GM12865 (cell line): ENCODE results near the gene CNTNAP2.

Experiments used
- DNase-seq: peaks from one replicate; pipeline ENCODE4 v3.0.0; 2010; ENCODE audit warnings: low read depth
- H3K4me3 ChIP-seq: 2 replicates; pipeline ENCODE4 v1.5.1; 2011; ENCODE audit warnings: mild to moderate bottlenecking, low read depth, low read length, control low read depth
- TF ChIP-seq, protein P1 (sequence below): IDR thresholded peaks from 2 replicates; pipeline ENCODE4 v1.5.1; 2011; ENCODE audit warnings: low read length, control low read depth, low read depth, inconsistent platforms; ENCODE audit not compliant: insufficient read depth; ENCODE audit errors: missing control alignments

CNTNAP2 gene

DNA sequence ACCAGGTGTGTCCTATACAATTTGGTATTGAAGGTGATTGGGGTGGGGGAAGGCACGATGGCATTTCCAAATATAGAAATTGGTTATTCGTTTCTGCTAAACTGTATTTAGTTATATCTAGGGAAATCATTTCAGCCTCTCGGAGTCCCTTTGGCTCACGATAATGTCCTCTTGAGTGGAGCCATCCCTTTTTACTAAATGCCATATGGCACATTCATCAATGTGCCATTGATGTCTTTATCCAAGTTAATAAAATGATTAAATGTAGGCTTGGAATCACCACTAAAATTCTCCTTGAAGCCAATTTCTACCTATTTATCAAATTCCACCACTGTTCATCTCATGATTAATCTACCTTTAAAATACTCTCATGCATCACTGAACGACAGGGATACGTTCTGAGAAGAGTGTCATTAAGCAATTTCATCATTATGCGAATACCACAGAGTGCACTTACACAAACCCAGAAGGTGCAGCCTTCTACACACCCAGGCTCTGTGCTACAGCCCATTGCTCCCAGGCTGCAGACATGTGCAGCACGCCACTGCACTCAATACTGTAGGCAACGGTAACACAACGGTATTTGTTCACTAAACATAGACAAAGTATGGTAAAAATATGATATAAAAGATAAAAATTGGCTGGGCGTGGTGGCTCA lies 2254.8 kb downstream of the CNTNAP2 start:
- TF ChIP-seq, protein P1, sequence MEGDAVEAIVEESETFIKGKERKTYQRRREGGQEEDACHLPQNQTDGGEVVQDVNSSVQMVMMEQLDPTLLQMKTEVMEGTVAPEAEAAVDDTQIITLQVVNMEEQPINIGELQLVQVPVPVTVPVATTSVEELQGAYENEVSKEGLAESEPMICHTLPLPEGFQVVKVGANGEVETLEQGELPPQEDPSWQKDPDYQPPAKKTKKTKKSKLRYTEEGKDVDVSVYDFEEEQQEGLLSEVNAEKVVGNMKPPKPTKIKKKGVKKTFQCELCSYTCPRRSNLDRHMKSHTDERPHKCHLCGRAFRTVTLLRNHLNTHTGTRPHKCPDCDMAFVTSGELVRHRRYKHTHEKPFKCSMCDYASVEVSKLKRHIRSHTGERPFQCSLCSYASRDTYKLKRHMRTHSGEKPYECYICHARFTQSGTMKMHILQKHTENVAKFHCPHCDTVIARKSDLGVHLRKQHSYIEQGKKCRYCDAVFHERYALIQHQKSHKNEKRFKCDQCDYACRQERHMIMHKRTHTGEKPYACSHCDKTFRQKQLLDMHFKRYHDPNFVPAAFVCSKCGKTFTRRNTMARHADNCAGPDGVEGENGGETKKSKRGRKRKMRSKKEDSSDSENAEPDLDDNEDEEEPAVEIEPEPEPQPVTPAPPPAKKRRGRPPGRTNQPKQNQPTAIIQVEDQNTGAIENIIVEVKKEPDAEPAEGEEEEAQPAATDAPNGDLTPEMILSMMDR, result no peak
- no peak for DNase-seq

DNA sequence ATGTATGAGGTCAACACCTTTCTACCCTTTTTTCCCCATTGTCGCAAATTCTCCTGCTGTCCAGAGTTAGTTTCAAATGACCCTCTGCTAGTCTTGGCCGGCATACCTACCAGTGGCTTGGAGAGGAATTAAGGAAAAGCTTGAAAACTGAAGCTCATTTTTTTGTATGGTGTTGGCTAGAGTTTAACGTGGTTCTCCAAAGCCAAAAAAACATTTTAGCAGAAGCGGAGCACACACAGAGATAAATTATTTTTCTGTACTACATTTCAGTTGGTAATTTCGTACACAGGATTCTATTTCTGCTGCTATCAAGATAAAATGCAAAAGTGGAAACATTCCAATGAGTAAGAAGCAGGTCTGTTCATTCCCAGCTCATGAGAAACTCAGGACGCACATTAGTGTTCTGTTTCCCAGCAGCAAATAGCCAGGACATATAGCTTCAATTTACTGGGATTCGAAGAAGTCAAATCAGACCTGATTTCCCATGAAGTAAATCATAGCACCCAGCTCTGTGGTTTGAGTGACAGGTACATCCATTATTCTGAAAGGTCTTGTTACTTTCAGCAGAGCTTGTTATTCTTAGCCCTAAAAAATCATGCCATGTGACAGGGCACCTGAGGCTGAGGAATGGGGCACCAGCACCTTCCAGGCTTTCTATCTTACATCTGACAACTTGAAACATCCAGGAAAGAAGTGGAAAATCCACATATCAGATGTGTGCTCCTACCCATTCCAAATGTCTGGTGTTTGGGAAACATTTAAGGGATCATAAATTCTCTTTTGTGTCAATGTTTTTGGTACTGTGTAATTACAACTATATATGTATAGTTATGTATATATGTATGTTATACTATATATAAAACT lies 2258.0 kb downstream of the CNTNAP2 start:
- H3K4me3 ChIP-seq, result no peak overlapping the region
- TF ChIP-seq, protein P1, result no peak
- no peak for DNase-seq

More for the DNA sequence above, 2254.8 kb downstream of the CNTNAP2 start:
- H3K4me3 ChIP-seq, result no peak overlapping the region

DNA sequence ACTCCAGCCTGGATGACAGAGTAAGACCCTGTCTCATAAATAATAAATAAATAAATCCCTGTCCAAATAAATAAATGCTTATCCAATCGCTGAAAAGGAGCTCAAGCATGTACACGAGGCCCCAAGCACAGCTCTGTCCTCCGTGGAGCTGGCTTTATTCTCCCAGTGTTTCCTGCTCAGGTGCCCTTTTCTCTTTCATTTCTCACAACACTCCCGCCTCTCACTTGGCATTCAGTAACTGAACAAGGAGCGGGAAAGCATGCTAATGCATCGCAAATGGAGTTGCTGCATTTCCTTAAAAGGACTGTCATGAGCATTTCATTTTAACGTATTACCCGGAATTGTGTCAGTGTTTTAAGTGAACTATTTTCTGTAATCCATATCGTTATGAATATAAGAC lies 2263.1 kb downstream of the CNTNAP2 start:
- TF ChIP-seq, protein P1, result no peak
- DNase-seq, result no peak
- H3K4me3 ChIP-seq, result no peak overlapping the region

DNA sequence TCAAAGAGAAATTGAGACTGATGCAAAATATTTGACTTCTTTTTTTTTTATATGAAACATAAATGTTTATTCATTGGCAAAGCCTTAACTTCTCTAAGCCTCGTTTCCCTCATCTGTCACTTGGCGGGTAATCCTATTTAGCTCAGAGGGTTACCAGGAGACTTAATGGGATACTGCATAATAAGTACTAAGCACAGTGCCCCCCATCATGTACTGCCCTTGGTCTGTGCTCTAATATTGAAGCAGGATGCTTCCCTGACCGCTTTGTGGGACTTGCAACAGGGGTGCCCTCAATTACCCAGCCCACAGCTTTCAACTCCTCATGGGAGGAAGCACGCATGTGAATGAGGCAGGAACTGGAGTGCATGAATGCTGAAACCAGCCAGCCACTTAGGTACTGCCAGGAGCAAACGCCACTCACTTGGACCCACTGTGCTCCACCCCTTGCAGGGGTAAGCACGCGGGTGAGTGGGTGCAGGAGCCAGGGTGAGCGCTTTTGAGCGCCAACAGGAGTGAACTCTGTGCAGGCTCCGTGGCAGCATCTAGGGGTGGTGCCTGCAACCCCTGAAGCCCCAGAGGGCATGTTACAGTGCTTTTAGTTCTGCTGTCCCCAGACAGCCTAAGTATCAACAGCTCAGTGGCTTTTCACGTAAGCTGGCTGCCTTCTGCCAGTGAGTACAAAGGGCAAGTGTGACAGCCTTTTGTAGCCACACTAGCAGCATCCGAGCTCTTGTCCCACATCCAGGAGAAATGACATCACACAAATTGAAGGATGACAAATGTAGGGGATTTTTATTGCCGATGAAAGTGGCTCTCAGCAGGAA lies 2264.2 kb downstream of the CNTNAP2 start:
- TF ChIP-seq, protein P1, result no peak
- no peak for DNase-seq
- H3K4me3 ChIP-seq, result no peak overlapping the region

DNA sequence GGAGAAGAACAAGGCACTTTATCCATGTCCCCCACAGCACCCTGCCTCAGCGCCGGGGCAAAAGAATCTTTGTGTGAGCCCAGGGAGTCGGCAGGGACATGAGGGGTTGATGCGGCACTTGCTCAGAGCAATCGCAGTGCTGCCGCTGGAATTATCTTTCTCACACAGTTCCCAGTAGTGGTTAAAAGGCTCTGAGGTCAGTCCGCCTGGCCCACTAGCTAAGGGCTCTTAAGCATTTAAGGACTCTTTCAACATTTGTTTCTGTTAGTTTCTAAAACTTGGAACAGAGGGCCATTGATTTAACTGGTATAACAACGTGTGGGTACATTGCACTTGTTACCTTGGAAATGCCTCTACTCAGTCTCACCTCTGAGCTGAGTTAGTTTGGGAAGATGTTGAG lies 2266.0 kb downstream of the CNTNAP2 start:
- DNase-seq, result no peak
- no peak overlapping the region for H3K4me3 ChIP-seq
- TF ChIP-seq, protein P1, result no peak

DNA sequence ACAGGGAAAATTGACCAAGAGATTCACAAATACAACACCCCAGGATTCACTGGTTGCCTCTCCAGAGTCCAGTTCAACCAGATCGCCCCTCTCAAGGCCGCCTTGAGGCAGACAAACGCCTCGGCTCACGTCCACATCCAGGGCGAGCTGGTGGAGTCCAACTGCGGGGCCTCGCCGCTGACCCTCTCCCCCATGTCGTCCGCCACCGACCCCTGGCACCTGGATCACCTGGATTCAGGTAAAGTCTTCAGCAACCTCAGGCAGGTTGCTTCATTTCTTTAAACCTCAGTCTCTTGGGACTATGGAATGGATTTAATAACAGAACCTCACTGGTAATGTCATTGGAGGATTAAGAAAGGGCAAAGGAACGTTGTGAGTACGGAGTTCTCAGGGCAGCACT lies 2267.1 kb downstream of the CNTNAP2 start:
- H3K4me3 ChIP-seq, result no peak overlapping the region
- DNase-seq, result no peak
- TF ChIP-seq, protein P1, result no peak
